Stimulated activated CD8-positive, alpha-beta memory T cell treated with anti-CD3 and anti-CD28 coated beads, Interleukin-15, amount 100 ng/mL, for 1 hour (primary cell): ENCODE results near the gene CFD.
"Not testable (repeated sequence)": the region's sequence is repeated elsewhere in the genome, so short reads cannot be mapped to it uniquely, and the experiment has no call there.

Experiments used
- DNase-seq: peaks from one replicate; pipeline ENCODE4 v3.0.0-alpha.2; 2020; ENCODE audit warnings: low read depth

CFD gene

DNA sequence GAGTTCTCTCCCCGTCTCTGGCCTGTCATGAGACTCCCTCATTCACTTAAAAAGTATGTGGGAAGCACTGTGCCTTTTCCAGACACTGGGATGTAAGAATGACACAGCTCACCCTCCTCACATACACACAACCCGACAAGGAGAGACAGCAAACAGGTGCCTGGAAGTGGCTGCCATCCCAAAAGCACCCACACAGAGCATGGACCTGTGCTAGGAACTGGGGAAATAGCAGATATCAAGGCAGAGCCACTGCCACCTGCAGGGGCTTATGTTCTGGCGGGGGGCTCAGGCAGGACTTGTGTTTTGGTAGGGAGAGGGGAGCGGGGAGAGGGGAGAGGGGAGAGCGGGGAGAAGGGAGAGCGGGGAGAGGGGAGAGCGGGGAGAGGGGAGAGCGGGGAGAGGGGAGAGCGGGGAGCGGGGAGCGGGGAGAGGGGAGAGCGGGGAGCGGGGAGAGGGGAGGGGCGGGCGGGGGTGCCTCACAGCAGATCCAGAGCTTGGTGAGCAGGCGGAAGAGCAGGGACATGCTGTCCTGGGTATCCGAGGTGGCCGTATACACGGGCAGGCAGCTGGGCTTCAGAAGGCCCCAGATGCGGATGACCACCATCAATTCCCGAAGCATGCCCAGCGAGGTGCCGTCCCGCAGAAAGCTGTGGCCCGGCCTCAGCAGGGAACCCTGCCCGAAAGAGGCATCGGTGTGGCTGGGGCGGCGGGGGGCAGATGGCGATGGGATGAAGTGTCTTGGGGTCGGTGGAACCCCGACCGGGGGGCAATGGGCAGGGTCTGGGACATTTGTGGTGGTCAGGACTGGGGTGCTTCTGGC, 12.2 kb downstream of the CFD start:
- no peak for DNase-seq

GRCh38 chr19:872266-872951, 12.9 kb downstream of the CFD start:
- peak; percentile 63 for DNase-seq

GRCh38 chr19:873084-873483, 13.6 kb downstream of the CFD start:
- peak; percentile 47 for DNase-seq

- no peak for DNase-seq
Observed at GRCh38 chr19:873561-874041, 14.1 kb downstream of the CFD start.

DNA sequence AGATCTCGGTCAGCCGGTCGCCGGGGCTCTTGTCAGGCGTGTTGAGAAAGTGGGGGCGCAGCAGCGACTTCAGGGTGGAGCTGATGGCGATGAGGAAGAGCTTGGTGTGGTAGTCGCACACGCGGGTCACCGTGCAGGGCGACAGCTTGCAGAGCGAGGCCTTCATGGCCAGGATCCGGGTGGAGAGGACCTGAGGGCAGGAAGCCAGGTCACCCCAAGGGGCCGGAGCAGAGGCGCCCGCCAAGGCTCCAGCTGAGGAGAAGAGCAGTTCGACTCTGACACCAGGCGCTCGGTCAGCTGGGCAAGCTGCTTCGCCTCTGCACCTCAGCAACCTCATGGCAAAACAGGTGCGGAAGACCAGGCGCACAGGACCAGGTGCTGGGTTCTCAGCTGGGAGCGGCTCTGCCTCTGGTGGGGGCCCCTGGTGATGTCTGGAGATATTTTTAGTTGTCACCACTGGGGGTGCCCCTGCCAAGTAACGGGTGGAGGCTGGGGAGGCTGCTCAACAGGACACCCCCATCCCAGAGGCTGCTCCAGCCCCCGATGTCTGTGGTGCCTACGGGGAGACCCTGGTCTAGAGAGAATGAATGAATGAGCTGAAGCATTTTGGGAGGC, 15.9 kb downstream of the CFD start:
- DNase-seq, result no peak

DNA sequence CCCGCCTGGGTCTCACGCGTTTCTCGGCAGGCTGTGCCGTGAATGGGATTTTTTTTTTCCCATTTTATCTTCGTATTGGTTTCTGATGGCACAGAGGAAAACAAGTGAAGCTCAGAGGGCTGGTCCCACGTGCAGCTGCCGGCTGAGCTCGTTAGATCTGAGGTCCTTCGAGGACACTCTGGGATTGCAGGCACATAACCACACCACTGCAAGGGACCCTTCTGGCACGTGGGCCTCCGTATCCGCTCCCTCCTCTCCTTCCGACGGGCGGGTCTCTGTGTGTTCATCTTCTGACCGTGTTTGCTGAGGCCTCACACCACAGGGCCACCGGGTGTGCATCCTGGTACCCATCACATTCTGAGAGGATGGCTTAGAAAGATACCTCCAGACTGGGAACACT, 16.6 kb downstream of the CFD start:
- DNase-seq, result no peak

- DNase-seq, result no peak
Observed at GRCh38 chr19:876780-877314, 17.4 kb downstream of the CFD start.

GRCh38 chr19:877992-878660, 18.7 kb downstream of the CFD start:
- not testable (repeated sequence) for DNase-seq

GRCh38 chr19:878751-879561, 19.5 kb downstream of the CFD start:
- not testable (repeated sequence) for DNase-seq

DNA sequence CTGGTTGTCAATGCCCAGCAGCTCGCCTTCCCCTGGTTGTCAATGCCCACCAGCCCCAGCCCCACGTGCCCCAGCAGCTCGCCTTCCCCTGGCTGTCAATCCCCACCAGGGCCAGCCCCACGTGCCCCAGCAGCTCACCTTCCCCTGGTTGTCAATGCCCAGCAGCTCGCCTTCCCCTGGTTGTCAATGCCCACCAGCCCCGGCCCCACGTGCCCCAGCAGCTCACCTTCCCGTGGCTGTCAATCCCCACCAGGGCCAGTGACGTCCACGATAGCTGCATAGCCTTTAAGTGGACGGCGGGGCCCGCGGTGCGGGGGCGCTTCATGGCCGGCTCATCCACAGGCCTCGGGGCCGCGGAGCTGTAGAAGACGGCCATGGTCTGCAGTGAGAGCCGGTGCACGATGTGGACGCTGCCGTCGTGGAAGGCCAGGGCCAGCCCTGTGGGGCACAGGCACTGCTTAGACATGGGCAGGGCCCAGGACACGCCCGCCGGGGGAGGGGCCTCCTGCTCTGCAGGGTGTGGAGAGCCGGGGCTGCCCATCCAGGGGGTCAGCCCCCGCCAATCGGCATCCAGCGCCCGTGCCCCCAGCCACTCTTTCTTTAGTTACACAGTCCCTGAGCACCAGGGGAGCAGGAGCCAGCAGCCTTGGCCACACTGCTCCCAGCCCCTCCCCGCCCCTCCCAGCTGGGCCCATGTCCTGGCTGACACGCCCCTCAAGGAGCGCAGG, 20.4 kb downstream of the CFD start:
- no peak for DNase-seq

DNA sequence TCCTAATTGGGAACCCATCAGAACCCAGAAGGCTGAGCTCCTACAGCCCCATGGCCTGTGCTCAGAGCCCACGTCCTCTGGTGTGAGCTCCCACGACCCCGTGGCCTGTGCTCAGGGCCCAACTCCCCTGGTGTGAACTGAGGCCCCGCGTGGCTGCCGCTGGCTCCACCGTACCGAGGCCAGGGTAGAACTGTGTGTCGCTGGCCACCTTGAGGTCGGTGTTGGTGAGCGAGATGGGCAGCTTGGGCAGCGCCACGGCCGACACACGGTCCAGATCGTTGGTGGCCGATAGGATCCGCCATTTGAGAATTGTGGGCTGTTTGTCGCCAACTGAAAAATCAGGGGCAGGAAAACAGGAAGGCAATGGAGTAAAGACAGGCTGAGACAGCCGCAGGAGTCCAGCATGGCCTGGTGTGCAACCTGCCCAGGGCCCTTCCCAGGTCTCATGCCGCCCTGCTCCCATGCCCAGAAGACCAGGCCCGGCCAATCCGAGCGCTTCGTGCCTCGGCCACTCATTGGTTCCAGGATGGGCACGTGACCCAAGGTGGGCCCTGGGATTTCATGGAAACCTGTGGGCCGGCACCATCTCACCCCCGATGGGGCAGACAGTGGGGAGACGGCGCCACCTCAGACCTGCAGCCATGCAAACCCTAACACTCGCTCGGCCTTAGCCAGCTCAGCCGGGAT, 22.1 kb downstream of the CFD start:
- DNase-seq, result no peak

DNA sequence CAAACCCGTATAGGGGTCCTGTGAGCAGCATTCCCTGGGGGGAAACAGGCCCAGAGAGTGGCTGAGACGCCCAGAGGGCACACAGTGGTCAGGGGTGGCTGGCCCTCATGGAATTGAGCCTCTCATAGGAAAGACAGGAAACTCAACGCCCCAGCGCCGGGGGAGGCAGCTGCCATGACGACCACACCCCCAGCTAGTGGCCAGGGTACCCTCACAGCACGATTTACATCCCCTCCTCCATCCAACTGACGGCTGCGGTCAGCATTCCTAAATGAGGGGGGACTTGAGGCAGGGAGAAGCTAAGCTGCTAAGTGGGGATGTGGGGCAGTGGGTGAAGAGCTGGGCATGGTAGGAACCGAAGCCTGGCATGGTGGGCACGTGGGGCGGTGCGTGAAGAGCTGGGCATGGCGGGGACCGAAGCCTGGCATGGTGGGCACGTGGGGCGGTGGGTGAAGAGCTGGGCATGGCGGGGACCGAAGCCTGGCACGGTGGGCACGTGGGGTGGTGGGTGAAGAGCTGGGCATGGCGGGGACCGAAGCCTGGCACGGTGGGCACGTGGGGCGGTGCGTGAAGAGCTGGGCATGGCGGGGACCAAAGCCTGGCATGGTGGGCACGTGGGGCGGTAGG, 23.5 kb downstream of the CFD start:
- DNase-seq, result no peak

DNA sequence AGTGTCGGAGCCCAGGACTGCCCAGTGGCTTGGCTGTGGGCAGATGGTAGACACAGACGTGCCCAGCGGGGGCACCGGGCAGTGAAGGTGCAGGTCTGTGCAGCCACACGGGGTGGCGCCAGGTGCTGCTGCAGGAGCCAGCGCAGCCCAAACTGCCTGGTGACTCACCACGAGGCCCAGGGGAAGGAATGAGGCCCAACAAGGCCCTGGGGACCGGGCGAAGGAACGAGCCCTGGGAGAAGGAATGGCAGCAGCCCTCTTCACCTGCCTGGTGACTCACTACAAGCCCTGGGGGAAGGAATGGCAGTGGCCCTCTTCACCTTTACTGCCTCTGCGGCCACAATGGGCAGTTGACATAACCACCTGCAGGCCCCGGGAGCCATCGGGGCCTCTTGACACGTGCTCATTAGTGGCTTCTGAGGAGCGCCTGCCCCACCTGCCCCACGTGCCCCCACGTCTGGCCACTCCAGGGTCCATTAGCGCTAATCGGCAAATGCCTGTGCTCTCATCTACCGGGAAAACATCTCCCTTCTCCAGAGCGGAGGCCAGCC, 24.3 kb downstream of the CFD start:
- no peak for DNase-seq

GRCh38 chr19:884420-885211, 25.2 kb downstream of the CFD start:
- no peak for DNase-seq

- DNase-seq, result no peak
Observed at GRCh38 chr19:885536-886224, 26.2 kb downstream of the CFD start.

DNA sequence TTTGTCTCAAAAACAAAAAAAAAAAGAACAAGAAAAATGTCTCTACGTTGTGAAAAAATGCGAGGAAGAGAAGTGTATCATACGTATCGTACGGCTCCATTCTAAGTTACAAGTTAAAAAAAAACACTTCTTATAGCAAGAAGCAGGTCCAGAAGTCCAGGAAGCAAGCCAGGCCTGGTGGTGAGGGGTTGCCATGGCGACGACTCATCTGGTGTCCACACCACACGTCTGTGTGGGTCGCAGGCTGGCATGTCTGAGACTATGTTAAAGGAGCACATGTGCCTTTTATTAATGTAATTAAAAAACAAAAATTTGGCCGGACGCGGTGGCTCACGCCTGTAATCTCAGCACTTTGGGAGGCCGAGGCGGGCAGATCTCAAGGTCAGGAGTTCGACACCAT, 27.6 kb downstream of the CFD start:
- no peak for DNase-seq

DNA sequence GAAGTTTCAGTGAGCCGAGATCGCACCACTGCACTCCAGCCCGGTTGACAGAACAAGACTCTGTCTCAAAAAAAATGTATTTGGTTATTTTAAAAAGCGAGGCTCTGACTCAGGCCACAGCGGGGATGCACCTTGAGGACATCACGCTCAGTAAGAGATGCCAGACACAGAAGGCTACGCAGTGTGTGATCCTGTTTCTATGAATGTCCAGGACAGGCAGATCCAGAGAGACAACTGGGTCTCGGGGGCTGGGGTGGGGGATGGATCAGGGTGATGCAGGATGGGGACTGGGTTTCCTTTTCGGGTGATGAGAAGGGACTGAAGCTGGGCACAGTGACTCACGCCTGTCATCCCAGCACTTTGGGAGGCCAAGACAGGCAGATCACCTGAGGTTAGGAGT, 28.1 kb downstream of the CFD start:
- no peak for DNase-seq
